AG04449 (cell line): ENCODE data around the gene ANTXR1.

Source experiments
- CTCF ChIA-PET: fragments of 350-600 bp; formaldehyde crosslinking; extraction: SDS; loops from one replicate; lab custom pipeline; 2021; ENCODE audit warnings: antibody characterized with exemption; lab: Yijun Ruan, JAX
- POLR2A ChIA-PET: fragments of 400-600, 350-600 bp; formaldehyde crosslinking; extraction: SDS; loops from one replicate; lab custom pipeline; 2020; ENCODE audit warnings: antibody characterized with exemption, inconsistent platforms; lab: Yijun Ruan, JAX
- DNase-seq: peaks from one replicate; pipeline ENCODE4 v3.0.0-alpha.2; 2010; ENCODE audit warnings: low read depth, low spot score
- H3K4me3 ChIP-seq: 2 replicates; pipeline ENCODE4 v1.5.1; 2011; ENCODE audit warnings: low read depth, mild to moderate bottlenecking, control low read depth, low read length
- TF ChIP-seq, protein P1 (sequence below): IDR thresholded peaks from one replicate; pipeline ENCODE4 v1.5.1; 2011; ENCODE audit warnings: mild to moderate bottlenecking, moderate library complexity, low read length, control low read depth, inconsistent platforms; ENCODE audit not compliant: insufficient read depth; ENCODE audit errors: missing control alignments

The ANTXR1 gene

DNA sequence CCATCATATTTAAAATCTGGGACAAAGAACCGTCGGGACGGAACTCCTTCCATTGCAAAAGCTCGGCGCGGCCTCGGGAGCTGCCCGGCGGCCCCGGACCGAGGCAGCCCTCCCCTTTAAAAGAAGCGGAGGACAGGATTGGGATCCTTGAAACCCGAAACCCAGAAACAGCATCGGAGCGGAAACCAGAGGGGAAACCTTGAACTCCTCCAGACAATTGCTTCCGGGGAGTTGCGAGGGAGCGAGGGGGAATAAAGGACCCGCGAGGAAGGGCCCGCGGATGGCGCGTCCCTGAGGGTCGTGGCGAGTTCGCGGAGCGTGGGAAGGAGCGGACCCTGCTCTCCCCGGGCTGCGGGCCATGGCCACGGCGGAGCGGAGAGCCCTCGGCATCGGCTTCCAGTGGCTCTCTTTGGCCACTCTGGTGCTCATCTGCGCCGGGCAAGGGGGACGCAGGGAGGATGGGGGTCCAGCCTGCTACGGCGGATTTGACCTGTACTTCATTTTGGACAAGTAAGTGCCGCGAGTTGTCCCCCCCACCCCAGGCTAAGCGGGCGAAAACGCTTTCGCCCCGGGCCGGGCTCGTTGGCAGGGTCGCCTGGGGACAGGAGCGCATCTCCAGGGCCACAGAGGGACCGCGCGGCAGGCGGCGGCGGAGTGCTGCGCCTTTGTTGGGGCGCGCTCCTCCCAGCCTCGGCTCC, at the start of gene ANTXR1:
TSS of gene ANTXR1 (plus strand) at position 38 of the 698 bp plus-strand sequence. CDS start at position 359, 321 bp downstream.
- TF ChIP-seq, protein P1, sequence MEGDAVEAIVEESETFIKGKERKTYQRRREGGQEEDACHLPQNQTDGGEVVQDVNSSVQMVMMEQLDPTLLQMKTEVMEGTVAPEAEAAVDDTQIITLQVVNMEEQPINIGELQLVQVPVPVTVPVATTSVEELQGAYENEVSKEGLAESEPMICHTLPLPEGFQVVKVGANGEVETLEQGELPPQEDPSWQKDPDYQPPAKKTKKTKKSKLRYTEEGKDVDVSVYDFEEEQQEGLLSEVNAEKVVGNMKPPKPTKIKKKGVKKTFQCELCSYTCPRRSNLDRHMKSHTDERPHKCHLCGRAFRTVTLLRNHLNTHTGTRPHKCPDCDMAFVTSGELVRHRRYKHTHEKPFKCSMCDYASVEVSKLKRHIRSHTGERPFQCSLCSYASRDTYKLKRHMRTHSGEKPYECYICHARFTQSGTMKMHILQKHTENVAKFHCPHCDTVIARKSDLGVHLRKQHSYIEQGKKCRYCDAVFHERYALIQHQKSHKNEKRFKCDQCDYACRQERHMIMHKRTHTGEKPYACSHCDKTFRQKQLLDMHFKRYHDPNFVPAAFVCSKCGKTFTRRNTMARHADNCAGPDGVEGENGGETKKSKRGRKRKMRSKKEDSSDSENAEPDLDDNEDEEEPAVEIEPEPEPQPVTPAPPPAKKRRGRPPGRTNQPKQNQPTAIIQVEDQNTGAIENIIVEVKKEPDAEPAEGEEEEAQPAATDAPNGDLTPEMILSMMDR = no peak
- CTCF ChIA-PET = interaction anchor here (0.6 to 3.6 kb wide), 23 partner anchors 11 to 1251 kb away, joined by 3 to 81 read pairs (median 4); no protein-coding TSS in a partner anchor
- peak within 1 kb of the TSS; percentile 98 for H3K4me3 ChIP-seq
- no peak for DNase-seq
- POLR2A ChIA-PET = interaction anchor here (0.6 to 1.0 kb wide), 2 partner anchors 292 to 296 kb away, joined by 3 read pairs; no protein-coding TSS in a partner anchor

DNA sequence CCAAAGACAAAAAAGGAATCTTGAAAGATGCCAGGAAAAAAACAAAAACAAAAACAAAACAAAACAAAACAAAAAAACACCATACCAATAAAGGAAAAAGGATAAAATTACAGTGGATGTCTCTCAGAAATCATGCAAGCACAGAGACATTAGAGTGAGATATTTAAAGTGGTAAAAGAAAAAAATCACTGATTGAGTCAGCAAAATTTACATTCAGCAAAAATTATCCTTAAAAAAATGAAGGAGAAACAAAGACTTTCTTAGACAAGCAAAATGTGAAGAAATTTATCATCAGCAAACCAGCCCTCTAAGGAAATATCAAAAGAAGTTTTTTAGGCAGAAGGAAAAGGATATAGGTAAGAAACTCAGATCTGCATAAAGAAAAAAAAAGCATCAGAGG, 48.7 kb upstream of the ANTXR1 start:
- TF ChIP-seq, protein P1 = no peak
- ChIA-PET CTCF (interaction anchor here (1.3 kb wide), 1 partner anchor 21 kb away, joined by 5 read pairs; no protein-coding TSS in a partner anchor), POLR2A (no interaction called here)
- no peak for DNase-seq
- no peak overlapping the region for H3K4me3 ChIP-seq

GRCh38 chr2:68968221-68968620, 44.8 kb upstream of the ANTXR1 start:
- POLR2A ChIA-PET = no interaction called here
- TF ChIP-seq, protein P1 = no peak
- H3K4me3 ChIP-seq = no peak overlapping the region
- CTCF ChIA-PET = interaction anchor here (1.0 to 4.3 kb wide), 3 partner anchors 8 to 43 kb away, joined by 3 to 19 read pairs (median 3); no protein-coding TSS in a partner anchor
- DNase-seq = no peak

DNA sequence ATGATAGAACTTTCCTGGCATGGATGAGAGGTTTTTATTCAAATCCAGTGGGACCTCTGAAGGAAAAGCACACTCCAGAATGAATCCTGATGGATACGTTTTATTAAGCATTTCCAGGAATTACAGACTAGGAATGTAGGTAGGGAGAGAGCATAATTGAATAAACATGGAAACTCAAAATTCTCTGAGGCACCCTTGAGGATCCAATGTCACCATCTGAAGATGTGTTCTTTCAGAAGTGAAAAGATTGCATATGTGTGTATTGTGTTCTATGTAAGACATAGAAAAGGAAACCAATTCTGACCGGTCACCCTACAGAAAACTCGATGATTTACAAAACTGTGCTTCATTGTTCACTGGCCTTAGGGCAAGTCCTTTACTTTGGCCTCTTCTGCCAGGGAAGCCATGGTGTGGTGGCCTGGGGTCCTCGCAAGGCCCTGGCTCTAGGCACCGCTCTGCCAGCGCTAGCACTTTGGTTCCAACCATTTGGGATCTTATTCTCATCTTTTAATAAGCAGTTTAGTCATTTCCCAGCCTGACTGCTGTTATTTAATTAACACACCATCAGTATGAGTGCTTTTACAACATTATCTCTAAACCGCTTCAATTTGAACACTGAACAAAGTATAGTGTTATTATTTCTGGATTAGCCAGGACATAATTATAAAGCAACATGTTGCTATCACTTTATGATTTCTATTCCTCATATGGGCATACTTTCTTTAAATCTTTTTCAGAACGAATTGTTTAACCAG, 43.1 kb upstream of the ANTXR1 start:
- DNase-seq = no peak
- ChIA-PET POLR2A (no interaction called here), CTCF (interaction anchor here (1.0 to 4.3 kb wide), 2 partner anchors 26 to 28 kb away, joined by 3 to 19 read pairs; no protein-coding TSS in a partner anchor)
- H3K4me3 ChIP-seq = no peak overlapping the region
- TF ChIP-seq, protein P1 = no peak

- POLR2A ChIA-PET = no interaction called here
- TF ChIP-seq, protein P1 = no peak
- CTCF ChIA-PET = interaction anchor here (1.0 kb wide), 1 partner anchor 28 kb away, joined by 3 read pairs; no protein-coding TSS in a partner anchor
- no peak for DNase-seq
- no peak overlapping the region for H3K4me3 ChIP-seq
Measured at GRCh38 chr2:68970566-68971265, 42.3 kb upstream of the ANTXR1 start.
